ENCODE measurements around the gene RBKS. TPM values are rescaled to one million over a fixed set of nuclear protein-coding genes. Genes with fewer than 3 reads are reported as not detected.

The RBKS gene
- total and polyA plus RNA-seq, 2 of the 8 experiments (the other 6 are each of a cell fraction or from before 2014, with no cell fraction given), result 1.1 to 1.5 TPM

DNA sequence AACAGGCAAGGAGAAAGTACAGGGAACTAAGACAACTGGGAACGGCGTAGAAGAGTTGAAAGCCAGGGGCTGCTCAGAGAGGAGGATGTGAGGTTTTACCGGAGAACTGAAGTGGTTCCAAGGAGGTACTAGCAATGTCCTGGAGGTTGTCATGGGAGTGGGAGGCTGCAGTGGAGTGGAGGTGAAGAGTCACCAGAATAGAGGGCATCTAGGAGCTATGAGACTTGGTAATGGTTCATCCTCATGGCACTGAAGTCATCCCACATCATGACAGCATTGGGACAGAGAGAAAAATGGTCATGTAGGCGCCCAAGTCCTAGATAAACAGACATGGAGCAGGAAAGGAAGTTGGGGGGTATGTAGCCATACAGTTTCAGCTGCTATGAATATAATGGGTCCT, 92.3 kb downstream of the RBKS start:
- POLR2A ChIA-PET (ENCODE audit: partially characterized antibody), result no interaction called here
- Histone ChIP-seq H2AFZ (ENCODE audit: low read length) (no peak overlapping the region), H4K20me1 (replicated peaks in 1 of 2; ENCODE audit: control insufficient read depth in 1 of 2, insufficient read depth in 2 of 2, low read length in 2 of 2) (peaks cover 0 to 2% of the 10 kb centered on the region in 2 experiments), H3K18ac (ENCODE audit: extremely low read depth, low read length) (no peak overlapping the region), H3K23me2 (ENCODE audit: low read depth, low read length) (no peaks in the 10 kb centered on the region; the same call in 1 of the 2 replicates), H3K4me1 (replicated peaks in 1 of 4; ENCODE audit: control insufficient read depth in 3 of 4, insufficient read depth in 4 of 4, low read length in 3 of 4) (no peaks in the 10 kb centered on the region), H3K9me3 (ENCODE audit: insufficient read depth in 2 of 2, low read depth in 1 of 2, low read length in 1 of 2) (no peaks in the 10 kb centered on the region), H3K23ac (ENCODE audit: insufficient read length) (no peak overlapping the region), H4K5ac (ENCODE audit: insufficient read length, low read depth, low read length) (no peak overlapping the region), H2BK15ac (ENCODE audit: low read length) (no peak overlapping the region), H2BK12ac (ENCODE audit: low read depth, low read length) (no peak overlapping the region), H3K79me1 (ENCODE audit: low read depth, low read length) (no peaks in the 10 kb centered on the region), H3K9ac (replicated peaks in 1 of 4; ENCODE audit: extremely low read depth in 1 of 4, low read depth in 3 of 4, low read length in 3 of 4) (no peak overlapping the region), H2AK5ac (ENCODE audit: low read depth, low read length) (no peak overlapping the region), H4K8ac (ENCODE audit: extremely low read depth, insufficient read depth, low read length) (no peak overlapping the region), H3K4me3 (ENCODE audit: extremely low read depth in 1 of 4, insufficient read depth in 2 of 4, low read depth in 3 of 4, low read length in 4 of 4) (no peak overlapping the region), H2BK120ac (replicated peaks; ENCODE audit: low read depth, low read length) (no peak overlapping the region), H3K4me2 (ENCODE audit: insufficient read depth in 1 of 2, low read depth in 2 of 2, low read length in 2 of 2) (no peak overlapping the region), H3K79me2 (ENCODE audit: control insufficient read depth in 1 of 2, insufficient read depth in 2 of 2, low read length in 2 of 2) (no peaks in the 10 kb centered on the region), H4K91ac (replicated peaks; ENCODE audit: insufficient read length, low read length) (no peak overlapping the region), H2BK5ac (ENCODE audit: low read depth, low read length) (no peak overlapping the region), H2BK20ac (ENCODE audit: low read length) (no peak overlapping the region), H3K4ac (replicated peaks; ENCODE audit: insufficient read length, low read depth, low read length) (no peak overlapping the region), H3K27ac (ENCODE audit: low read depth, low read length) (no peak overlapping the region), H3K14ac (ENCODE audit: insufficient read length) (no peak overlapping the region), H3K27me3 (replicated peaks in 1 of 4; ENCODE audit: control insufficient read depth in 3 of 4, extremely low read depth in 1 of 4, insufficient read depth in 3 of 4, low read length in 3 of 4) (no peaks in the 10 kb centered on the region), H3K56ac (replicated peaks; ENCODE audit: insufficient read length, low read depth, low read length) (no peak overlapping the region), H3K36me3 (ENCODE audit: control insufficient read depth in 2 of 4, insufficient read depth in 4 of 4, low read length in 3 of 4) (no peaks in the 10 kb centered on the region)
- DNase-seq (ENCODE audit: low read depth in 1 of 2, low spot score in 2 of 2), result no peak
- CTCF ChIA-PET (ENCODE audit: partially characterized antibody), result interaction anchor here (2.4 kb wide), 1 partner anchor 9 kb away, joined by 12 read pairs; no protein-coding TSS in a partner anchor
- WGBS, 2 experiments (ENCODE audit: extremely low coverage in 1 of 2, insufficient coverage in 1 of 2, insufficient read length in 1 of 2, insufficient replicate concordance in 2 of 2, low coverage in 1 of 2, low lambda C conversion rate in 2 of 2, missing lambda C conversion rate in 1 of 2), result 83% methylated on average over 4 of the region's 4 CpGs; no CpG with 5 or more reads in 1 of the 2 experiments
- FAIRE-seq, result no peak
- TF ChIP-seq CEBPB (IDR thresholded peaks at IDR 0.05; ENCODE audit: low read depth, low read length) (no peak), BACH1 (IDR thresholded peaks at IDR 0.05; ENCODE audit: low read length) (no peak), PHF8 (conservative IDR thresholded peaks at IDR 0.05; ENCODE audit: low read depth, low read length) (no peak), CTBP2 (IDR thresholded peaks at IDR 0.05; ENCODE audit: borderline replicate concordance, insufficient read depth, insufficient read length, low read length) (no peak), EGR1 (IDR thresholded peaks at IDR 0.05; ENCODE audit: borderline replicate concordance, low read depth, low read length) (no peak), ZNF274 (IDR thresholded peaks at IDR 0.05; ENCODE audit: borderline replicate concordance, extremely low read depth, low read length) (no peak), KDM1A (IDR thresholded peaks at IDR 0.05; ENCODE audit: borderline replicate concordance, low read length) (no peak), CBX8 (IDR thresholded peaks at IDR 0.05; ENCODE audit: borderline replicate concordance, low read depth, low read length) (no peak), HDAC6 (IDR thresholded peaks at IDR 0.05; ENCODE audit: low read depth, low read length) (no peak), TBP (IDR thresholded peaks at IDR 0.05; ENCODE audit: low read depth, low read length) (no peak), TAF1 (IDR thresholded peaks at IDR 0.05; ENCODE audit: low read depth, low read length) (no peak), RXRA (IDR thresholded peaks at IDR 0.05; ENCODE audit: insufficient read depth, low read depth, low read length) (no peak), RNF2 (IDR thresholded peaks at IDR 0.05; ENCODE audit: borderline replicate concordance, low read depth, low read length, missing control alignments, poor library complexity, severe bottlenecking) (no peak), GABPA (IDR thresholded peaks at IDR 0.05; ENCODE audit: borderline replicate concordance, insufficient read depth, low read length) (no peak), BRCA1 (IDR thresholded peaks at IDR 0.05; ENCODE audit: low read depth, low read length) (no peak)

Data from H1 (cell line).